ENCODE data around the gene MYO10. TPM values are rescaled to one million over a fixed set of nuclear protein-coding genes. Genes with fewer than 3 reads are reported as not detected.

Gene MYO10
- total and polyA plus RNA-seq, 3 donors from 2014 or later = 37.8 to 102 (median 99.8) TPM

GRCh38 chr5:16918156-16918555 is 17.9 kb downstream of the MYO10 start:
- WGBS, 2 donors = 35 to 38% methylated on average over 4 of the region's 4 CpGs
- H3K36me3 ChIP-seq (ENCODE audit: low read depth, missing control alignments) = no peaks in the 10 kb centered on the region
- H3K27ac ChIP-seq = peak overlapping the region in 1 of 2 donors; percentile 56
- H3K9me3 ChIP-seq = no peaks in the 10 kb centered on the region
- H3K4me3 ChIP-seq = no peak overlapping the region
- DNase-seq = no peak
- TF ChIP-seq, protein P1, sequence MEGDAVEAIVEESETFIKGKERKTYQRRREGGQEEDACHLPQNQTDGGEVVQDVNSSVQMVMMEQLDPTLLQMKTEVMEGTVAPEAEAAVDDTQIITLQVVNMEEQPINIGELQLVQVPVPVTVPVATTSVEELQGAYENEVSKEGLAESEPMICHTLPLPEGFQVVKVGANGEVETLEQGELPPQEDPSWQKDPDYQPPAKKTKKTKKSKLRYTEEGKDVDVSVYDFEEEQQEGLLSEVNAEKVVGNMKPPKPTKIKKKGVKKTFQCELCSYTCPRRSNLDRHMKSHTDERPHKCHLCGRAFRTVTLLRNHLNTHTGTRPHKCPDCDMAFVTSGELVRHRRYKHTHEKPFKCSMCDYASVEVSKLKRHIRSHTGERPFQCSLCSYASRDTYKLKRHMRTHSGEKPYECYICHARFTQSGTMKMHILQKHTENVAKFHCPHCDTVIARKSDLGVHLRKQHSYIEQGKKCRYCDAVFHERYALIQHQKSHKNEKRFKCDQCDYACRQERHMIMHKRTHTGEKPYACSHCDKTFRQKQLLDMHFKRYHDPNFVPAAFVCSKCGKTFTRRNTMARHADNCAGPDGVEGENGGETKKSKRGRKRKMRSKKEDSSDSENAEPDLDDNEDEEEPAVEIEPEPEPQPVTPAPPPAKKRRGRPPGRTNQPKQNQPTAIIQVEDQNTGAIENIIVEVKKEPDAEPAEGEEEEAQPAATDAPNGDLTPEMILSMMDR (IDR thresholded peaks at IDR 0.05) = no peak
- TF ChIP-seq POLR2A (IDR thresholded peaks at IDR 0.05) = no peak
- intact Hi-C loops (cut with DNase I; ENCODE audit: low total_unique reads) = no loop called here
- no peaks in the 10 kb centered on the region for H3K27me3 ChIP-seq
- peaks cover 25% of the 10 kb centered on the region for H3K4me1 ChIP-seq

GRCh38 chr5:16916262-16916878 is 19.7 kb downstream of the MYO10 start:
- WGBS, 2 donors = 78 to 79% methylated on average over 3 of the region's 3 CpGs
- H3K36me3 ChIP-seq (ENCODE audit: low read depth, missing control alignments) = no peaks in the 10 kb centered on the region
- no peak overlapping the region for H3K27ac ChIP-seq
- no peak for TF ChIP-seq POLR2A (IDR thresholded peaks at IDR 0.05)
- TF ChIP-seq, protein P1 (IDR thresholded peaks at IDR 0.05) = no peak
- DNase-seq = no peak
- H3K4me3 ChIP-seq = no peak overlapping the region
- intact Hi-C loops (cut with DNase I; ENCODE audit: low total_unique reads) = no loop called here
- H3K9me3 ChIP-seq = no peaks in the 10 kb centered on the region
- H3K4me1 ChIP-seq = peaks cover 20% of the 10 kb centered on the region
- no peaks in the 10 kb centered on the region for H3K27me3 ChIP-seq

DNA sequence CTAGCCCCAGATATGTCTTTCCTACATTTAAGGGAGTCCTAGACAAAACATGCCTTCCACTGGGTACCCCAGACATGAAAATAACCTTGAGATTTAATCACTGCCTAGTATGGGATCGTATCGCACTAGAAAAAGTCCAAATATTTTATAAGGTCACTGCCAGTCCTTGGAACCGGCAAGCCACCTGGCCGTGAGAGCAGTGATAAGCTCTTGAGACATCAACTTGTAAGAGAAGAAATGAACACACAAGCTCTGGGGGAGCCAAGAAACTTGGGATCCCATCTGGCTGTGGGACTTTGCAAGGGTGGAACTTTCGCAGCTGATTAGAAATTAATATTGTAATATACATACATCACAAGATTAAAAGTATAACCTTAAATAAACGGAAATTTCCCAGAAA is 21.5 kb downstream of the MYO10 start:
- H3K4me1 ChIP-seq = peaks cover 20% of the 10 kb centered on the region
- no peak overlapping the region for H3K4me3 ChIP-seq
- no peaks in the 10 kb centered on the region for H3K9me3 ChIP-seq
- H3K36me3 ChIP-seq (ENCODE audit: low read depth, missing control alignments) = no peaks in the 10 kb centered on the region
- TF ChIP-seq POLR2A (IDR thresholded peaks at IDR 0.05) = no peak
- TF ChIP-seq, protein P1 (IDR thresholded peaks at IDR 0.05) = no peak
- H3K27ac ChIP-seq = no peak overlapping the region
- WGBS, 2 donors = 58% methylated on average over 6 of the region's 6 CpGs
- intact Hi-C loops (cut with DNase I; ENCODE audit: low total_unique reads) = no loop called here
- DNase-seq = no peak
- H3K27me3 ChIP-seq = no peaks in the 10 kb centered on the region

DNA sequence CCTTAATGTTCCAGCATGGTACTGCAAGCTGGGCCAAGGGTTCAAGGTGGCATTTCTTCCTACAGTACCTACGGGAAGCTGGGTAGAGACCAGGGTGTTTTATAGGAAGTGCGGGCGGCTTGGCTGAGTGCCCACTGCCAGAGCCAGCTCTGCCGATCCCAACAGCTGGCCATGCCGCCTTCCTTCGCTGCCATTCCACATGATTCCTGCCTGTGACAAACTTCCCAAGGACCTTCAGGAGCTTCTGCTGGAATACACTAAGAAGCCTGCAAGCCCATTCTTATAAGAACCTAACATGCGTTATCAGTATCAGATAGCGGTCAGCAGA is 22.0 kb downstream of the MYO10 start:
- WGBS, 2 donors = 69 to 78% methylated on average over 8 of the region's 8 CpGs
- intact Hi-C loops (cut with DNase I; ENCODE audit: low total_unique reads) = no loop called here
- Histone ChIP-seq H3K4me1 (peaks cover 20% of the 10 kb centered on the region), H3K27me3 (no peaks in the 10 kb centered on the region), H3K9me3 (no peaks in the 10 kb centered on the region), H3K4me3 (no peak overlapping the region), H3K27ac (no peak overlapping the region), H3K36me3 (ENCODE audit: low read depth, missing control alignments) (no peaks in the 10 kb centered on the region)
- no peak for DNase-seq
- TF ChIP-seq, protein P1 (IDR thresholded peaks at IDR 0.05) = no peak
- no peak for TF ChIP-seq POLR2A (IDR thresholded peaks at IDR 0.05)
